K562 (cell line): ENCODE results near the gene MPHOSPH9. TPM values are rescaled to one million over a fixed set of nuclear protein-coding genes. Genes with fewer than 3 reads are reported as not detected.

Experiments
- ATAC-seq: fragments of 200-7000 bp; cut with Tn5 transposase; 3 replicates; pipeline ENCODE4 v1.9.1; 2020; ENCODE audit warnings: moderate library complexity
- BruUV-seq: library from RNA; stranded (reverse); fragments of 400-500 nt; replicated peaks from 2 replicates; lab custom pipeline; 2021; lab: Mats Ljungman, UMichigan
- CTCF ChIA-PET: fragments of 300-600 bp; formaldehyde crosslinking; extraction: SDS; loops from one replicate; lab custom pipeline; 2021; ENCODE audit warnings: low intra/inter-chr PET ratio; lab: Yijun Ruan, JAX
- POLR2A ChIA-PET: fragments of 300-600, 350-650 bp; sonication (Branson Sonifier 250); formaldehyde crosslinking; extraction: SDS; loops from one replicate; lab custom pipeline; 2021; ENCODE audit warnings: antibody characterized with exemption, inconsistent platforms; lab: Yijun Ruan, JAX
- DNase-seq, 4 experiments: peaks; one replicate each; pipeline versions ENCODE4 v3.0.0 to v3.0.0-alpha.2; 2011 to 2018; ENCODE audit warnings: low spot score in 3 of 4, mixed read lengths in 3 of 4; ENCODE audit errors: extremely low read depth in 1 of 4
- FAIRE-seq: peaks from 2 replicates; lab custom pipeline; 2011; peaks lifted over from hg19 to GRCh38; lab: Jason Lieb, UNC
- H2AFZ ChIP-seq: 2 replicates; pipeline ENCODE4 v1.6.0; 2011; ENCODE audit warnings: low read depth, low read length, control low read depth, inconsistent platforms
- H3K27ac ChIP-seq: fragments of 200-600 bp; 3 replicates; pipeline ENCODE4 v1.8.0; 2011; ENCODE audit warnings: low read depth, mild to moderate bottlenecking, control low read depth, inconsistent platforms, low read length, moderate library complexity, mixed read lengths; ENCODE audit errors: extremely low read depth
- H3K27me3 ChIP-seq, 2 experiments: fragments of 300-600 bp in 1 of 2; 2 replicates in 1 of 2; 3 replicates in 1 of 2; pipeline versions ENCODE4 v1.6.0 to v1.8.0; 2011; ENCODE audit warnings: inconsistent platforms in 2 of 2, low read length in 2 of 2, mild to moderate bottlenecking in 1 of 2, mixed read lengths in 1 of 2, moderate library complexity in 1 of 2; ENCODE audit not compliant: control insufficient read depth in 2 of 2, insufficient read depth in 2 of 2
- H3K36me3 ChIP-seq: fragments of 300-600 bp; 3 replicates; pipeline ENCODE4 v1.8.0; 2011; ENCODE audit warnings: mild to moderate bottlenecking, low read length, inconsistent platforms; ENCODE audit not compliant: control insufficient read depth, insufficient read depth
- H3K4me1 ChIP-seq, 2 experiments: fragments of 200-600 bp in 1 of 2; replicated peaks in 1 of 2; 2 replicates in 1 of 2; 3 replicates in 1 of 2; pipeline versions ENCODE4 v1.5.1 to v1.8.0; 2011; ENCODE audit warnings: inconsistent platforms in 2 of 2, low read length in 2 of 2, mild to moderate bottlenecking in 1 of 2, mixed read lengths in 1 of 2, moderate library complexity in 1 of 2; ENCODE audit not compliant: control insufficient read depth in 2 of 2, insufficient read depth in 2 of 2
- H3K4me2 ChIP-seq: 2 replicates; pipeline ENCODE4 v1.6.1; 2011; ENCODE audit warnings: low read length, control low read depth, inconsistent platforms, mixed read lengths; ENCODE audit not compliant: insufficient read depth
- H3K4me3 ChIP-seq: fragments of 200-600 bp; sonication (generic), shearing (Covaris generic); 2 replicates; pipeline ENCODE4 v1.5.1; 2016; ENCODE audit warnings: control low read depth, inconsistent platforms
- H3K79me2 ChIP-seq: fragments of 200-600 bp; 3 replicates; pipeline ENCODE4 v1.8.0; 2011; ENCODE audit warnings: low read length, inconsistent platforms; ENCODE audit not compliant: control insufficient read depth, insufficient read depth
- H3K9ac ChIP-seq, 2 experiments: 2 replicates each; pipeline versions ENCODE4 v1.6.0 to v1.6.1; 2011; ENCODE audit warnings: low read depth in 2 of 2, low read length in 2 of 2, control low read depth in 1 of 2, inconsistent platforms in 1 of 2, mild to moderate bottlenecking in 1 of 2, mixed read lengths in 1 of 2; ENCODE audit not compliant: insufficient read depth in 1 of 2
- H3K9me1 ChIP-seq: one replicate; pipeline ENCODE4 v1.6.0; 2011; ENCODE audit warnings: inconsistent platforms, mild to moderate bottlenecking, low read length, moderate library complexity; ENCODE audit not compliant: control insufficient read depth, insufficient read depth
- H3K9me3 ChIP-seq: replicated peaks from 2 replicates; pipeline ENCODE4 v1.5.1; 2011; ENCODE audit warnings: low read depth, low read length, inconsistent platforms; ENCODE audit not compliant: control insufficient read depth, insufficient read depth
- H4K20me1 ChIP-seq: replicated peaks from 2 replicates; pipeline ENCODE4 v1.6.1; 2011; ENCODE audit warnings: low read length, inconsistent platforms, mixed read lengths; ENCODE audit not compliant: control insufficient read depth, insufficient read depth
- CCAR2 ChIP-seq: fragments of 200-400 bp; formaldehyde crosslinking; IDR thresholded peaks from 2 replicates; pipeline ENCODE4 v1.6.1; 2017; ENCODE audit warnings: mild to moderate bottlenecking, low read depth, low read length
- HNRNPK ChIP-seq: fragments of 200-400 bp; formaldehyde crosslinking; IDR thresholded peaks from one replicate; pipeline ENCODE4 v1.6.1; 2018; ENCODE audit warnings: mild to moderate bottlenecking, low read depth, low read length; ENCODE audit not compliant: poor library complexity, severe bottlenecking
- KHSRP ChIP-seq: fragments of 450-650 bp; IDR thresholded peaks from 2 replicates; pipeline ENCODE4 v1.6.1; 2017
- PRDM10 ChIP-seq: fragments of 450-650 bp; IDR thresholded peaks from 2 replicates; pipeline ENCODE4 v1.6.1; 2018; ENCODE audit not compliant: partially characterized antibody
- SETDB1 ChIP-seq: IDR thresholded peaks from one replicate; pipeline ENCODE4 v1.6.1; 2012; ENCODE audit warnings: low read length, control low read depth, inconsistent platforms
- THRAP3 ChIP-seq: fragments of 450-650 bp; IDR thresholded peaks from 2 replicates; pipeline ENCODE4 v1.6.1; 2016; ENCODE audit warnings: mild to moderate bottlenecking, inconsistent platforms, borderline replicate concordance
- UBTF ChIP-seq, 2 experiments: IDR thresholded peaks; 2 replicates each; pipeline ENCODE4 v1.6.1; 2012; ENCODE audit warnings: improper control_type of control experiment in 2 of 2, low read depth in 2 of 2, low read length in 2 of 2, borderline replicate concordance in 1 of 2
- ZNF518B ChIP-seq: fragments of 250-450 bp; sonication (Bioruptor Pico); IDR thresholded peaks from 2 replicates; pipeline ENCODE4 v1.5.0; 2021; ENCODE audit warnings: mild to moderate bottlenecking, moderate library complexity
- ZNF551 ChIP-seq: fragments of 250-450 bp; sonication (Bioruptor Pico); IDR thresholded peaks from 2 replicates; pipeline ENCODE4 v1.5.0; 2021; ENCODE audit warnings: mild to moderate bottlenecking, moderate library complexity
- WGBS: fragments of 100-300 bp; shearing (Covaris generic); methylation state at CpG from one replicate; pipeline ENCODE4 v1.1.6; 2016; ENCODE audit warnings: low coverage, mixed read lengths; ENCODE audit not compliant: insufficient coverage; ENCODE audit errors: missing lambda C conversion rate; 5-methylcytosine and 5-hydroxymethylcytosine counted together
- in situ Hi-C: fragments of 300-500 bp; cut with MboI; formaldehyde crosslinking; loops from 4 replicates; pipeline ENCODE4 v1.15.0; 2018; ENCODE audit warnings: inconsistent platforms, mixed read lengths
- intact Hi-C: fragments of 100-400 bp; cut with micrococcal nuclease; formaldehyde crosslinking; loops from 2 replicates; pipeline ENCODE4 v1.14.2; 2022
- polyA plus RNA-seq, 8 experiments: library from polyadenylated mRNA; depleted of rRNA in 4 of 8; stranded (reverse) in 5 of 8; unstranded in 3 of 8; fragments of >200 nt; fragmentation: Nextera tagmentation in 2 of 8; fragmentation: Illumina TruSeq in 1 of 8; extraction: Ambion mirVana in 2 of 8; extraction: Trizol in 1 of 8; gene quantifications; 2 replicates each; pipeline versions ENCODE4 v1.2.1 to v1.2.3, GENCODE V29; 2011 to 2014; ENCODE audit warnings: inconsistent platforms in 1 of 8, missing spikeins in 1 of 8
- total RNA-seq, 7 experiments: library from RNA; depleted of rRNA in 6 of 7; stranded (reverse); fragments of >200 nt in 6 of 7; fragmentation: Illumina TruSeq in 2 of 7; extraction: Trizol in 2 of 7; gene quantifications; 2 replicates each; pipeline versions ENCODE4 v1.2.1 to v1.2.3, GENCODE V29; 2011 to 2021; ENCODE audit warnings: low replicate concordance in 1 of 7

MPHOSPH9 gene
- total and polyA plus RNA-seq, 9 of the 15 experiments (the other 6 are each of a cell fraction or from before 2014, with no cell fraction given): 14.2 to 103 (median 54.5) TPM

GRCh38 chr12:123134271-123134671 is 98.7 kb downstream of the MPHOSPH9 start (continued):
- no peak for TF ChIP-seq PRDM10

GRCh38 chr12:123133701-123134100 is 99.2 kb downstream of the MPHOSPH9 start:
- H3K36me3 ChIP-seq: no peaks in the 10 kb centered on the region
- no peaks in the 10 kb centered on the region for H3K9me3 ChIP-seq
- 56% methylated on average over 9 of the region's 9 CpGs for WGBS
- H3K4me3 ChIP-seq: no peak overlapping the region
- H2AFZ ChIP-seq: no peak overlapping the region
- in situ Hi-C loops (no loop called here), intact Hi-C loops (no loop called here)
- no peak for ATAC-seq
- ChIA-PET CTCF (no interaction called here), POLR2A (interaction anchor here (1.0 kb wide), 1 partner anchor 10 kb away, joined by 5 read pairs; no protein-coding TSS in a partner anchor)
- FAIRE-seq: no peak
- H3K27me3 ChIP-seq: no peaks in the 10 kb centered on the region
- no peak overlapping the region for H3K27ac ChIP-seq
- DNase-seq: no peak
- H4K20me1 ChIP-seq: 0 out of 2 replicates have a peak, but pooled peaks cover 3% of the 10 kb centered on the region
- no peak overlapping the region for H3K9ac ChIP-seq
- BruUV-seq: no TSS peak
- no peak overlapping the region for H3K4me2 ChIP-seq
- H3K4me1 ChIP-seq: peaks cover 0 to 4% of the 10 kb centered on the region in 2 experiments; a peak in 2 of 5 replicates
- H3K79me2 ChIP-seq: no peaks in the 10 kb centered on the region
- no peaks in the 10 kb centered on the region for H3K9me1 ChIP-seq
- TF ChIP-seq SETDB1: no peak
- TF ChIP-seq UBTF (IDR thresholded peaks at IDR 0.05; ENCODE audit: borderline replicate concordance in 1 of 2, low read depth in 2 of 2, low read length in 2 of 2): no peak
- no peak for TF ChIP-seq ZNF551 (CRISPR knock-in tag)
- no peak for TF ChIP-seq CCAR2
- no peak for TF ChIP-seq THRAP3
- no peak for TF ChIP-seq HNRNPK
- TF ChIP-seq ZNF518B (CRISPR knock-in tag): no peak
- TF ChIP-seq KHSRP: no peak
